HepG2 (cell line): Measurements from ENCODE around the gene FGFR3. TPM values are rescaled to one million over a fixed set of nuclear protein-coding genes. Genes with fewer than 3 reads are reported as not detected.
A peak's percentile ranks its signal among the peaks of the same experiment; 100 is the strongest.

ENCODE experiments used
- BCLAF1 ChIP-seq: fragments of 450-650 bp; IDR thresholded peaks from 2 replicates; pipeline ENCODE4 v1.6.1; 2017; ENCODE audit warnings: mild to moderate bottlenecking
- BHLHE40 ChIP-seq: IDR thresholded peaks from 2 replicates; pipeline ENCODE4 v1.6.1; 2011; ENCODE audit warnings: low read length, improper control_type of control experiment
- CBFB ChIP-seq: sonication (generic); formaldehyde crosslinking; IDR thresholded peaks from 2 replicates; pipeline ENCODE4 v1.4.0; 2020; ENCODE audit warnings: missing genetic modification reagents
- CTCF ChIP-seq: sonication (generic); formaldehyde crosslinking; IDR thresholded peaks from 2 replicates; pipeline ENCODE4 v1.5.0; 2020; ENCODE audit warnings: mild to moderate bottlenecking, missing genetic modification reagents, moderate library complexity
- FLYWCH1 ChIP-seq: sonication (generic); formaldehyde crosslinking; IDR thresholded peaks from 2 replicates; pipeline ENCODE4 v1.8.1; 2023; ENCODE audit warnings: mild to moderate bottlenecking, missing genetic modification reagents
- HOXA9 ChIP-seq: sonication (generic); formaldehyde crosslinking; IDR thresholded peaks from 2 replicates; pipeline ENCODE4 v1.8.1; 2022; ENCODE audit warnings: missing genetic modification reagents, mild to moderate bottlenecking, moderate library complexity, borderline replicate concordance
- MTA1 ChIP-seq: sonication (generic); formaldehyde crosslinking; IDR thresholded peaks from 2 replicates; pipeline ENCODE4 v1.4.0; 2020; ENCODE audit warnings: missing genetic modification reagents, mild to moderate bottlenecking, borderline replicate concordance
- MYC ChIP-seq: sonication (generic); formaldehyde crosslinking; IDR thresholded peaks from 2 replicates; pipeline ENCODE4 v1.9.0; 2021; ENCODE audit warnings: missing genetic modification reagents, borderline replicate concordance
- PCBP1 ChIP-seq: fragments of 200-400 bp; formaldehyde crosslinking; IDR thresholded peaks from 2 replicates; pipeline ENCODE4 v1.6.1; 2017; ENCODE audit warnings: mild to moderate bottlenecking, low read depth, low read length, borderline replicate concordance
- SETDB1 ChIP-seq: sonication (generic); formaldehyde crosslinking; IDR thresholded peaks from 2 replicates; pipeline ENCODE4 v1.5.1; 2020; ENCODE audit warnings: missing genetic modification reagents, mild to moderate bottlenecking, borderline replicate concordance
- SMAD3 ChIP-seq: sonication (generic); formaldehyde crosslinking; IDR thresholded peaks from 2 replicates; pipeline ENCODE4 v1.4.0; 2020; ENCODE audit warnings: missing genetic modification reagents
- TCF12 ChIP-seq, 2 experiments: fragments of 450-650 bp in 1 of 2; sonication (generic) in 1 of 2; formaldehyde crosslinking in 1 of 2; IDR thresholded peaks; 2 replicates each; pipeline versions ENCODE4 v1.6.1 to v1.8.0; 2017 to 2022; ENCODE audit warnings: antibody characterized with exemption in 1 of 2, mild to moderate bottlenecking in 1 of 2, missing genetic modification reagents in 1 of 2, moderate library complexity in 1 of 2
- ZBTB8A ChIP-seq: sonication (generic); formaldehyde crosslinking; IDR thresholded peaks from 2 replicates; pipeline ENCODE4 v1.4.0; 2020; ENCODE audit warnings: mild to moderate bottlenecking, low read depth, missing genetic modification reagents, borderline replicate concordance
- ZNF225 ChIP-seq: sonication (generic); formaldehyde crosslinking; IDR thresholded peaks from 2 replicates; pipeline ENCODE4 v1.4.0; 2020; ENCODE audit warnings: mild to moderate bottlenecking, missing genetic modification reagents
- ZNF317 ChIP-seq: sonication (generic); formaldehyde crosslinking; IDR thresholded peaks from 2 replicates; pipeline ENCODE4 v1.5.0; 2020; ENCODE audit warnings: mild to moderate bottlenecking, missing genetic modification reagents
- ZNF44 ChIP-seq: sonication (generic); formaldehyde crosslinking; IDR thresholded peaks from 2 replicates; pipeline ENCODE4 v1.5.1; 2020; ENCODE audit warnings: mild to moderate bottlenecking, missing genetic modification reagents
- ZNF451 ChIP-seq: sonication (generic); formaldehyde crosslinking; IDR thresholded peaks from 2 replicates; pipeline ENCODE4 v1.5.0; 2020; ENCODE audit warnings: mild to moderate bottlenecking, missing genetic modification reagents
- ZNF547 ChIP-seq: sonication (generic); formaldehyde crosslinking; IDR thresholded peaks from 2 replicates; pipeline ENCODE4 v1.5.1; 2020; ENCODE audit warnings: mild to moderate bottlenecking, missing genetic modification reagents
- ZNF878 ChIP-seq: sonication (generic); formaldehyde crosslinking; IDR thresholded peaks from 2 replicates; pipeline ENCODE4 v1.8.1; 2023; ENCODE audit warnings: mild to moderate bottlenecking, missing genetic modification reagents, moderate library complexity
- ZXDC ChIP-seq: sonication (generic); formaldehyde crosslinking; IDR thresholded peaks from 2 replicates; pipeline ENCODE4 v1.5.0; 2020; ENCODE audit warnings: mild to moderate bottlenecking, missing genetic modification reagents
- polyA plus RNA-seq, 8 experiments: library from polyadenylated mRNA; depleted of rRNA in 3 of 8; stranded (reverse) in 7 of 8; unstranded in 1 of 8; fragments of >200 nt; fragmentation: Illumina TruSeq in 4 of 8; extraction: Trizol in 4 of 8; gene quantifications; 2 replicates each; pipeline versions ENCODE4 v1.2.1 to v1.2.3, GENCODE V29; 2011 to 2016; ENCODE audit warnings: low read depth in 4 of 8, missing spikeins in 1 of 8, mixed read lengths in 1 of 8; ENCODE audit not compliant: insufficient read depth in 1 of 8
- total RNA-seq, 5 experiments: library from RNA; depleted of rRNA; stranded (reverse); fragments of >200 nt; fragmentation: Illumina TruSeq; extraction: Trizol; gene quantifications; 2 replicates each; pipeline ENCODE4 v1.2.3, GENCODE V29; 2016; ENCODE audit warnings: low read depth in 1 of 5

FGFR3 gene
- total and polyA plus RNA-seq, 2 of the 13 experiments (the other 11 are each of a cell fraction or from before 2014, with no cell fraction given): 103 to 109 TPM

GRCh38 chr4:1765409-1766072 lies 27.6 kb upstream of the FGFR3 start (continued):
- TF ChIP-seq ZXDC: no peak
- peak; percentile 20; the same call in 1 of the 2 replicates for TF ChIP-seq BHLHE40
- TF ChIP-seq CTCF (CRISPR knock-in tag): peak; percentile 20; the same call in 1 of the 2 replicates
- no peak for TF ChIP-seq ZNF878 (CRISPR knock-in tag)
- TF ChIP-seq HOXA9: no peak
- TF ChIP-seq ZNF451 (CRISPR knock-in tag): no peak
- TF ChIP-seq TCF12 (IDR thresholded peaks at IDR 0.05): no peak
- no peak for TF ChIP-seq TCF12 (CRISPR knock-in tag; IDR thresholded peaks at IDR 0.05)
- TF ChIP-seq ZNF44: 0 out of 2 replicates have a peak, but pooled peaks have one; percentile 39
- TF ChIP-seq SETDB1 (CRISPR knock-in tag): no peak
- TF ChIP-seq CBFB (CRISPR knock-in tag): no peak; the same call in 1 of the 2 replicates
- TF ChIP-seq SMAD3 (CRISPR knock-in tag): no peak
- TF ChIP-seq MYC (CRISPR knock-in tag): no peak
- no peak for TF ChIP-seq FLYWCH1
- TF ChIP-seq ZBTB8A (CRISPR knock-in tag): no peak; the same call in 1 of the 2 replicates
- TF ChIP-seq PCBP1: no peak
- 0 out of 2 replicates have a peak, but pooled peaks have one; percentile 45 for TF ChIP-seq ZNF547 (CRISPR knock-in tag)
- no peak for TF ChIP-seq MTA1 (CRISPR knock-in tag)
- no peak for TF ChIP-seq ZNF225 (CRISPR knock-in tag)
- TF ChIP-seq BCLAF1: no peak
- no peak for TF ChIP-seq ZNF317 (CRISPR knock-in tag)
